ENCODE data around the gene HSDL1.
"Not testable (repeated sequence)": the region's sequence is repeated elsewhere in the genome, so short reads cannot be mapped to it uniquely, and the experiment has no call there.

Gene HSDL1

DNA sequence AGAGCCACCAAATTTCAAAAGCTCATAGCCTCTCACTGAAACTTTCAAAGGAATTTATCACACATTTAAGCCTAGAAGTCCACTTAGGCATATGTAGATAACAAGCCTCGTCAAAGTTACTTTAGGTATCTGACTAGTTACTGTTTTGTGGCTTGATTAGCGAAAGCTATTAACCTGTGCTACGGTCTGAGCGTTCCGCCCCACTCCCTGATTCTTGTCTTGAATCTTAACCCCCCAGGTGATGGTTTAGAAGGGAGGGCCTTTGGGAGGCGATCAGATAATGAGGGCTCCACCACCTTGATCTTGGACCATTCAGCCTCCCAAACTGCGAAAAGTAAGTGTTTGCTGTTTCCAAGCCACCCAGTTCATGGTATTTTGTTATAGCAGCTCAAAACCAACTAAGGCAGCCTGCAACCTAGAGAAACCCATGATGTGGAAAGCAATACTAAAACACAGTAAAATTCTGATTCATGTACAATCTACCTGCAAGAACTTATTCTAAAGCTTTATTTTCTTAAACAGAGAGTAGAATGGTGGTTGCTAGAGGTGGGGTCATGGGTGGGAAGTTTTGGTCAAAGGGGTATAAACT, 7.1 kb downstream of the HSDL1 start:
- DNase-seq: no peak

GRCh38 chr16:84137287-84137686, 7.7 kb downstream of the HSDL1 start:
- no peak for DNase-seq

- DNase-seq: no peak
Measured at GRCh38 chr16:84136331-84137125, 8.4 kb downstream of the HSDL1 start.

GRCh38 chr16:84132527-84133285, 12.3 kb downstream of the HSDL1 start:
- no peak for DNase-seq

GRCh38 chr16:84131117-84131516, 13.9 kb downstream of the HSDL1 start:
- no peak for DNase-seq

GRCh38 chr16:84124257-84125073, 20.5 kb downstream of the HSDL1 start:
- no peak for DNase-seq

- no peak for DNase-seq
Measured at GRCh38 chr16:84121007-84121406, 24.0 kb downstream of the HSDL1 start.

DNA sequence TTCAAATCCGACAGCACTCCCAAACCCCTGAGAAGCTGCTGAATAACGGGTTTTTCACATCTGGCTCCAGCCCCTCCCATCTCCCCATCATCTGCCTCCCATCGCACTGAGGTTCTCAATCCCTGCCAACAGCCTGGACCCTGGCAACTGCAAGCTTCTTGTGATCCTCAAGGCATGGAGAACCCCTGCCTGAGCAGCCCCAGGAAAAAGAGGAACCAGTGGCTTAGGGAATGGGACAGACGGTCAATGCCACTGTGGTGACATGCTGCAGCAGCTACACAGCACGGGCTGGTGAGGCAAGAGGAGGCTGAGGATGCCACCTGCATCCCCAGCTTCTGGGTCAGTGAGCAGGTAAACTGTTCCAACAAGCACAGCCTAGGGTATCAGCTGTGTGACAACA, 25.0 kb downstream of the HSDL1 start:
- DNase-seq: no peak

DNA sequence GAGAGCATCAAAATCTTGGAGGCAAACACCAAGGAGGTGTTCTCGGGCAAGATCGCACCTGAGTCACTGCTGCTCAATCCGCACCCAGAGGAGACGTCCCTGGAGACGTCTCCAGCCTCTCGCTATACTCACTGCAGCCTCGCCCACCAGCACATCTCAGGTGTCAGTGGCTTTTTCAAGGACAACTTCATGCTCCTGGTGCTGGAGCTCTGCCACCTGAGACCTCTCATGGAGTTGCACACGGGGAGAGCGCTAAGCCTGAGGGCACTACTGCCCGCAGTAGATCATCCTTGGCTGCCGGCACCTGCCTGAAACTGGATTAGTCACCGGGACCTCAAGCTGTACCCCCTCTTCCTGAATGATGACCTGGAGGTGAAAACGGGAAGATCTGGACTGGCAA, 25.6 kb downstream of the HSDL1 start:
- DNase-seq: no peak

- DNase-seq: not testable (repeated sequence)
Measured at GRCh38 chr16:84118315-84118714, 26.7 kb downstream of the HSDL1 start.

DNA sequence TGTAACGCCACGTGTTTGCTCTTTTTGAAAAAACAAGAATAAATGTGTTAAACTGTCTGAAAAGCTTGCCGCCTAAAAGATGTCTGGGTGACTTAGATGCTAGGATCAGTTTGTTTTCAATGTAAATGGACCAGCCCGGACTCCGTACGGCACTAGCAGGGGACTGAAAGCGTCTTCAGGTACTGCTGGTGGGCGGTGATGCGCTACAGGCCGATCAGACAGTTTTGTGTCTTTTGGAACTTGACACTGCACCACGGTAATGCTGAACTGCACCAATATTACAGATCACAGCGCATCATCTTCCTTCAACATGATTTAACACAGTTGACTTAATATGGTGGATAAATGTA, 27.5 kb downstream of the HSDL1 start:
- DNase-seq: no peak

DNA sequence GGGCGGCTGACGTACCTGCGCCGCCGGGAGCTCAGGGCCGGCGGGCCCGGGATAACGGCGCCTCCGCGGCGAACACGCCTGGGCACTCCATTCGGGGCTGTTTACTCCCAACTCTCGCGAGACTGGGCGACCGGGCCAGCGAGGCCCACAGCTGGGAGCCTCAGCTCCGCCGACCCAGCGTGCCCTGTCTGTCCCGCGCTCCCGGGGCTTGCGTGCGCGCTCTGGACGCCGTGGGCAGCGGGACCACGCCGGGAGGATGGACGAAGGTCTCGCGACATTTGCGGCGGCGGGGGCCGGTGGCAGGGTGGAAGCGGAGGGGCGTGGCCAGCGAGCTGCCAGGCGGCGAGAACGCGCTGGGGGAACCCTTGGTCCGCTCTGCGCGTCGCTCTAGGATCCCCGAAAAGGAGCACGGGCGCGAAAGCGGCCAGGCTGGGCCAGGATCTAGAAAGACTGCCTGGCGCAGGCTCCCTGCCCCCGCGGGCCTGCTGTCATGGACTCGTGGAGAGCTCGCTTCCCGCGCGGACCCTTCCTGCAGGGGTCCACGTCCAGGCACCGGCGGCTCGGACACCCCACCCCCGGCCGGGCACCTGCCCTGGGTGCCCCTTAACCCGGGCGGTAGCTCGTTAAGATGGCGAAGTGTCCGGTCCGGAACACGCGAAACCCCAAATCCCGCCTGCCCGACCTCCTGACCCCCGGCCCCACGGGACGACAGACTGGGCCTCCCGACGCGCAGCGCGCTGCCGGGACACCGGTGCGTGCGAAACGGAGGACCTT, 28.1 kb downstream of the HSDL1 start, which contains the start of gene MBTPS1:
TSS of gene MBTPS1 (minus strand) at position 223 of the 774 bp plus-strand sequence. CDS start 15,159 bp downstream, outside the sequence.
- DNase-seq: peak; percentile 99

- peak; percentile 62 for DNase-seq
Measured at GRCh38 chr16:84115919-84116719, 28.9 kb downstream of the HSDL1 start.

DNA sequence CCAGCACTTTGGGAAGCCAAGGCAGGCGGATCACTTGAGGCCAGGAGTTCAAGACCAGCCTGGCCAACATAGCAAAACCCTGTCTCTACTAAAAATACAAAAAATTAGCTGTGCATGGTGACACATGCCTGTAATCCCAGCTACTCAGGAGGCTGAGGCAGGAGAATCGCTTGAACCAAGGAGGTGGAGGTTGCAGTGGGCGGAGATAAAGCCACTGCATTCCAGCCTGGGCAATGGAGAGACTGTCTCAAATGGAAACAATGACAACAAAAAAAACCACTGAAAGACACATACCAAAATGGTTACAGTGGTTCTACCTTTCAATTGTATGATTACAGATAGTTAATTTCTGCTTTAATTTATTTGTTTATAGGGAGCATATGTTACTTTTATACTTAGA, 33.0 kb downstream of the HSDL1 start:
- DNase-seq: peak; percentile 24

GRCh38 chr16:84111525-84111924, 33.5 kb downstream of the HSDL1 start:
- no peak for DNase-seq

DNA sequence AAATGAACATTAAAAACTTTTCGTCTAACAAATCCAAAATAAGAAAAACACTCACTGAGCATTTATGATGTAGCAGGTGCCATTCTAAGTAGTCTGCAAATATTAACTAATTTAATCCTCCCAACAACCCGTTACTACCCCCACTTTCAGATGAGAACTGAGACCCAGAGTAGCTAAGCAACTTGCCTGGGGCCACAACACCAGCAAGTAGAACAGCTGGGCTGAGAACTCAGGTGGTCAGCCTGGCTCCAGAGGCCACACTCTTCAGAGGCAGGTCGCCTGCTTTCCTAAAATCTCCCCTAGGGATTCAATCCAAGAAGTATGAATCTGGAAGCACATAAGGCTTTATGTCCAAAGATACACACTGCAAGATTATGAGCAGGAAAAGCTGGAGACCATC, 34.5 kb downstream of the HSDL1 start:
- DNase-seq: no peak

- no peak for DNase-seq
Measured at GRCh38 chr16:84109598-84110335, 35.2 kb downstream of the HSDL1 start.

DNA sequence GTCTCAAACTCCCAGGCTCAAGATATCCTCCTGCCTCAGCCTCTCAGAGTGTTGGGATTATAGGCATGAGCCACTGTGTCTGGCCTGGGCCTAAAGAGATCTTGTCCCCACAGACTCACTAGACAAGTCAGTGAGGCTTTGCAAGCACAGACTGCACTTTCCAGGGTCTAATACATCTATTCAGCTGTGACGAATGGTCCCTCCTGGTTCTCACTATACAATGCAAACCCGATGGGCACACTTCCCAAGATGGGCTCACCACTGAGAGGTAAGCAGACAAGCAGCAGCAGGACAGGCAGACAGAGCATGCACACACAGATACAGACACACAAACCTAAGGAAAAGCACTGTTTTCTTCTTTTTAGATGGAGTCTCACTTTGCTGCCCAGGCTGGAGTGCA, 37.1 kb downstream of the HSDL1 start:
- DNase-seq: no peak

- DNase-seq: no peak
Measured at GRCh38 chr16:84105948-84106740, 38.8 kb downstream of the HSDL1 start.

Measured in activated CD4-positive, alpha-beta T cell treated with anti-CD3 and anti-CD28 coated beads, Interleukin-10, Interleukin-2, amounts not matched to agents 100 ng/mL and 50 ng/mL, durations not matched to agents 16 hours and 8 hours (primary cell).